HUES64 (cell line): ENCODE measurements around the gene RIN3. TPM values are rescaled to one million over a fixed set of nuclear protein-coding genes. Genes with fewer than 3 reads are reported as not detected.

Experiments
- H3K27ac ChIP-seq: 2 replicates; pipeline ENCODE4 v1.7.0; 2013; ENCODE audit warnings: low read depth, low read length, inconsistent platforms
- H3K27me3 ChIP-seq: 2 replicates; pipeline ENCODE4 v1.6.1; 2013; ENCODE audit warnings: mild to moderate bottlenecking, low read length; ENCODE audit not compliant: insufficient read depth
- H3K36me3 ChIP-seq: 2 replicates; pipeline ENCODE4 v1.6.1; 2013; ENCODE audit warnings: mild to moderate bottlenecking, low read length; ENCODE audit not compliant: insufficient read depth
- H3K4me1 ChIP-seq: 2 replicates; pipeline ENCODE4 v1.6.1; 2013; ENCODE audit warnings: mild to moderate bottlenecking, low read length, moderate library complexity; ENCODE audit not compliant: insufficient read depth
- H3K4me3 ChIP-seq: 2 replicates; pipeline ENCODE4 v1.5.1; 2013; ENCODE audit warnings: mild to moderate bottlenecking, low read length, moderate library complexity
- H3K9ac ChIP-seq: 2 replicates; pipeline ENCODE4 v1.6.1; 2013; ENCODE audit warnings: mild to moderate bottlenecking, low read depth, low read length
- H3K9me3 ChIP-seq: 2 replicates; pipeline ENCODE4 v1.6.1; 2013; ENCODE audit warnings: low read depth, low read length; ENCODE audit not compliant: insufficient read depth
- WGBS: fragments of 150-250, 120-280 bp; methylation state at CpG from one replicate; pipeline ENCODE4 v1.1.7; 2013; ENCODE audit warnings: missing lambda C conversion rate; 5-methylcytosine and 5-hydroxymethylcytosine counted together
- polyA plus RNA-seq, 2 experiments: library from polyadenylated mRNA; stranded (reverse); fragments of 50-300 nt; gene quantifications; one replicate each; pipeline ENCODE4 v1.2.3, GENCODE V29; 2013

Gene RIN3, protein sequence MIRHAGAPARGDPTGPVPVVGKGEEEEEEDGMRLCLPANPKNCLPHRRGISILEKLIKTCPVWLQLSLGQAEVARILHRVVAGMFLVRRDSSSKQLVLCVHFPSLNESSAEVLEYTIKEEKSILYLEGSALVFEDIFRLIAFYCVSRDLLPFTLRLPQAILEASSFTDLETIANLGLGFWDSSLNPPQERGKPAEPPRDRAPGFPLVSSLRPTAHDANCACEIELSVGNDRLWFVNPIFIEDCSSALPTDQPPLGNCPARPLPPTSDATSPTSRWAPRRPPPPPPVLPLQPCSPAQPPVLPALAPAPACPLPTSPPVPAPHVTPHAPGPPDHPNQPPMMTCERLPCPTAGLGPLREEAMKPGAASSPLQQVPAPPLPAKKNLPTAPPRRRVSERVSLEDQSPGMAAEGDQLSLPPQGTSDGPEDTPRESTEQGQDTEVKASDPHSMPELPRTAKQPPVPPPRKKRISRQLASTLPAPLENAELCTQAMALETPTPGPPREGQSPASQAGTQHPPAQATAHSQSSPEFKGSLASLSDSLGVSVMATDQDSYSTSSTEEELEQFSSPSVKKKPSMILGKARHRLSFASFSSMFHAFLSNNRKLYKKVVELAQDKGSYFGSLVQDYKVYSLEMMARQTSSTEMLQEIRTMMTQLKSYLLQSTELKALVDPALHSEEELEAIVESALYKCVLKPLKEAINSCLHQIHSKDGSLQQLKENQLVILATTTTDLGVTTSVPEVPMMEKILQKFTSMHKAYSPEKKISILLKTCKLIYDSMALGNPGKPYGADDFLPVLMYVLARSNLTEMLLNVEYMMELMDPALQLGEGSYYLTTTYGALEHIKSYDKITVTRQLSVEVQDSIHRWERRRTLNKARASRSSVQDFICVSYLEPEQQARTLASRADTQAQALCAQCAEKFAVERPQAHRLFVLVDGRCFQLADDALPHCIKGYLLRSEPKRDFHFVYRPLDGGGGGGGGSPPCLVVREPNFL
- polyA plus RNA-seq (2013, experiment 1 of 2) = 1.7 TPM
- 2.3 TPM for polyA plus RNA-seq (2013, experiment 2 of 2)

DNA sequence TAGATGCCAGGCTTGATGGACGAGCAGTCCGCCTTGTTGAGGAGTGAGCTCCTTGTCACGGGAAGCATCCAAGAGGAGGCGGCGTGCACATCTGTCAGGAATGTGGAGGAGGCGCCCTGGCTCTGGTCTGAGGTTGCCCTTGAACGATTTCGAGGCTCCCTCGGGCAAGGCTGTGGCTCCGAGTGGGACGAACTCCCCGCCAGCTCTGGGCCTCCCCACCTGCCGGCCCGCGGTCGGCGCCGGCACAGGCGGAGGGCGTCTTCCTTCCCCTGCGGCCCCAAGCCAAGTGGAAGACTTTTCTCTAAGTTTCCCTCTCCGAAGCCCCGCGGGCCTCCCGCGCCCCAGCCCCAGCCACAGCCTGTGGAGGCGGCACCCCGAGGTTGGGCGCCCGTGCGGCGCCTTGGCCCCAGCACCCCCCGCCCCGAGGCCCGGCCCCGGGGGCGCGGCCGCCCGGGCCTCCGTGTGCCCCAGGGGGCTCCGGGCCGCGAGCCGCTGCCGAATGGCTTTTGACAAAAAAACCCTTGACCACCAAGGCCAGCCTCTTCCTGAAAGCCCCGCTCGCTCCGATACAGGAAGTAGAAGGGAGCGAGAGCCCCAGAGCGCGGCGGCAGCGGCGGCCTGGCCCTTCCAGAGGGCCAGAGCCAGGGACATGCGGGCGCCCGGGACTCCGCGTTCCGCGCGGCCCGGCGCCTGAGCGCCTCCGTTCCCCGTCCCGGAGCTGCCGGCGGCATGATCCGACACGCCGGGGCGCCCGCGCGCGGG is at the start of gene RIN3:
RIN3 (plus strand) TSS at position 578 of the 762 bp plus-strand sequence; CDS start at position 730, 152 bp downstream.
- H3K27me3 ChIP-seq = peaks cover 46% of the 10 kb centered on the region
- H3K4me3 ChIP-seq = peak within 1 kb of the TSS; percentile 62
- 7% methylated on average over 79 of the region's 79 CpGs for WGBS
- H3K4me1 ChIP-seq = no peaks in the 10 kb centered on the region
- no peaks in the 10 kb centered on the region for H3K9me3 ChIP-seq
- H3K36me3 ChIP-seq = no peaks in the 10 kb centered on the region
- H3K9ac ChIP-seq = peak within 1 kb of the TSS; percentile 57
- H3K27ac ChIP-seq = no peak within 1 kb of the TSS

DNA sequence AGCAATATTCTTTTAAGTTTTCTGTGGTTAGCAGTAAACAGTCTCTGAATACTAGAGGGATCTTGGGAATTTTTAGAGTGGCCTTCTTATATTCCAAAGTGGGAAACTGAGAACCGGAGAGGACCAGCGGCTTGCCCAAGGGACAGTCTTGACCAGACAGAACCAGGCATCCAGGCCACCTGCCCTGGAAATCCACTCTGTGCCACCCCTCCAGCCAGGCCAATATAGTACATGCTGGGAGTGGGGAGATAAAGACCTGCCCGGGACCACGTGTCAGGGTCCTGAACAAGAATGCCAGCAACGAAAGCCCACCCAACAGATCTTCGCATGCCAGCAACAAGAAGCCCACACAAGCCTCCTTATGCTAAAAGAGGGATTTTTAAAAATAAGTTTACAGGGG is 49.4 kb upstream of the RIN3 start:
- no peaks in the 10 kb centered on the region for H3K27me3 ChIP-seq
- H3K4me1 ChIP-seq = no peaks in the 10 kb centered on the region
- over 99% methylated on average over 5 of the region's 6 CpGs for WGBS
- H3K27ac ChIP-seq = no peak overlapping the region
- no peaks in the 10 kb centered on the region; the same call in 1 of the 2 replicates for H3K9me3 ChIP-seq
- H3K36me3 ChIP-seq = no peaks in the 10 kb centered on the region
- H3K4me3 ChIP-seq = no peak overlapping the region
- H3K9ac ChIP-seq = no peak overlapping the region

DNA sequence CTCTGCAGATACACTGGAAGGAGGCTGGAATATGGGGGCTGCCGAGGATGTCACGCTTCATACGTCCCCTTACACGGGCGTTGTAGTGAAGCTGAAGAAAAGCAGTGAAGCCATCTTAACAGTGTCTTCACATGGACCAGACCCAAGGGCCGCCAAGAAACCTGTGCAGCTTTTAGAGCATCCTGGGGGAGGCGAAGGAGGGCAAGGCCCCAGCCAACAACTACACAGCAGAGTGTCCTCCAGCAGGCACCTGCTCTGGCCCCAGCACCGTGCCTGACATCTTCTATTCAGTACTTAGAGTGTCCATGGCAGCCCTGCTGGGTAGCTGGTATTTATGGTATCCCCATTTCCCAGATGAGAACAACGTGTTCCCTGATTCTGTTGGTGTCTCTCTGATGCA is 48.9 kb upstream of the RIN3 start:
- Histone ChIP-seq H3K9ac (no peak overlapping the region), H3K4me1 (no peaks in the 10 kb centered on the region), H3K27ac (no peak overlapping the region), H3K4me3 (no peak overlapping the region), H3K27me3 (no peaks in the 10 kb centered on the region), H3K9me3 (peaks cover 4% of the 10 kb centered on the region; the same call in 1 of the 2 replicates), H3K36me3 (no peaks in the 10 kb centered on the region)
- 90% methylated on average over 9 of the region's 9 CpGs for WGBS

DNA sequence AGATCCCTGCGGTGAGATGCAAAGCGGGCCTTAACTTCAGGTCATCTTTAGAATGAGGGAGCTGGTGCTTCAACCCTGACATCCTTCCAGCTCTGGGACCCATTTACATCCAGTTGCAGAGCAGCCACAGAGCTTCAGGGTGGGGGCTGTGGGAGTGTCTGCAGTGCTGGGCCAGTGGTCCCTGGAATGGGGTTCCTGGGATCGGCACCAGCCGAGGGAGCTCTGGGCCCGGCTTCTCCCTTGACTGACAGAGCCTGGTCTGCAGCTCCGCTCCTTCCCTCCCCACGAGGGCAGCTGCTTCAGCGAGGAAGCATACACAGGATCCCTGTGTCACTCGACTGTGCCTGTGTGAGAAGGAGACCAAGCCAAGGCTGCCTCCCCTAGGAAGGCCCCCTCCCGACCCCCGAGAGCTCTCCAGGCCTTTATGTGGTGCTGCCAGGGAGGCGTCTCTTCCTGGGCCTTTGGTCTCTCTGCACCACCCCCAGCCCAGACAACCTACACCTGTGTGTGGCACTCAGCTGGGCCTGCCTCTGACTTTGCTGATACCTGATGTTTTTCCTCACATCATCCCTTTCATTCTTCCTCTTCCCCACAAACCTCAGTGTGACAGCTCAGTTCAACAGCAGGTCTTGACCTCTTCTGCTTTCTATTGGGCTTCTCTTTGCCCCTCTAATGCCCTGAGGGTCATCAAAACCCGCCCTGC is 48.1 kb upstream of the RIN3 start:
- H3K27ac ChIP-seq = no peak overlapping the region
- 71% methylated on average over 13 of the region's 13 CpGs for WGBS
- H3K4me3 ChIP-seq = no peak overlapping the region
- H3K27me3 ChIP-seq = no peaks in the 10 kb centered on the region
- H3K36me3 ChIP-seq = no peaks in the 10 kb centered on the region
- peaks cover 5% of the 10 kb centered on the region; the same call in 1 of the 2 replicates for H3K9me3 ChIP-seq
- H3K4me1 ChIP-seq = peaks cover 5% of the 10 kb centered on the region
- H3K9ac ChIP-seq = no peak overlapping the region

DNA sequence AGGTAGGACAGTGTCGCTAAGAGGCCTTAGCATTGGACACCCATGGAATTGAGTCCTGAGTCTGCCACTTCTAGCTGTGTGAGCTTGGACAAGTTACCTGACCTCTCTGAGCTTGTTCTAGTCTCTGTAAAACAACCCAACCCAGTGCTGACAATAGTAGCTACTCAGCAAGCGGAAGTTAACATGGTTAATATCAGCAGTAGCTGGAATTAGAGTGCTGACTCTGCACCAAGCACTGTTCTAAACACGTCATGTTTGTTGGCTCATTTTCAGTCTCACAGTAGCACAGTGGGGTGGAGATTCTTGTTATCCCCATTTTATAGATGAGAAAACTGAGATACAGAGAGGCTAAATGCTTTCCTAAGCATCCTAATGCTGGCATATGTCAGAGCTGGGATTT is 47.5 kb upstream of the RIN3 start:
- Histone ChIP-seq H3K27ac (no peak overlapping the region), H3K4me1 (peaks cover 10% of the 10 kb centered on the region), H3K9ac (no peak overlapping the region), H3K9me3 (peaks cover 5% of the 10 kb centered on the region; the same call in 1 of the 2 replicates), H3K36me3 (no peaks in the 10 kb centered on the region), H3K27me3 (no peaks in the 10 kb centered on the region), H3K4me3 (no peak overlapping the region)
- whole genome bisulfite sequencing = 89% methylated on average over 3 of the region's 3 CpGs

DNA sequence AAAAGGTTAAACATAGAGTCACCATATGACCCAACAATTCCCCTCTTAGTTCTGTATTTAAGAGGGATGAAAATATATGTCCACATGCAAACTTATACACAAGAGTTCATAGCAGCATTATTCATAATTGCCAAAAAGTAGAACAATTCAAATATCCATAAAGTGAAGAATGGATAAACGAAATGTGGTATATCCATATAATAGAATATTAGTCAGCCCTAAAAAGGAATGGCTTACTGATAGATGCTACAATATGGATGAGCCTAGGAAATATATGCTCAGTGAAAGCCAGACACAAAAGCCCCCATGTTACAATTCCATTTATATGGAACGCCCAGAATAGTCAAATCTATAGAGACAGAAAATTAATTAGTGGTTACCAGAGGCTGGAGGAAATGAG is 44.1 kb upstream of the RIN3 start:
- no peaks in the 10 kb centered on the region for H3K27me3 ChIP-seq
- H3K9ac ChIP-seq = no peak overlapping the region
- no peaks in the 10 kb centered on the region for H3K36me3 ChIP-seq
- H3K9me3 ChIP-seq = peaks cover 5% of the 10 kb centered on the region; the same call in 1 of the 2 replicates
- WGBS = 100% methylated on average over 1 of the region's 2 CpGs
- H3K4me1 ChIP-seq = peaks cover 20% of the 10 kb centered on the region
- H3K4me3 ChIP-seq = no peak overlapping the region
- H3K27ac ChIP-seq = no peak overlapping the region

DNA sequence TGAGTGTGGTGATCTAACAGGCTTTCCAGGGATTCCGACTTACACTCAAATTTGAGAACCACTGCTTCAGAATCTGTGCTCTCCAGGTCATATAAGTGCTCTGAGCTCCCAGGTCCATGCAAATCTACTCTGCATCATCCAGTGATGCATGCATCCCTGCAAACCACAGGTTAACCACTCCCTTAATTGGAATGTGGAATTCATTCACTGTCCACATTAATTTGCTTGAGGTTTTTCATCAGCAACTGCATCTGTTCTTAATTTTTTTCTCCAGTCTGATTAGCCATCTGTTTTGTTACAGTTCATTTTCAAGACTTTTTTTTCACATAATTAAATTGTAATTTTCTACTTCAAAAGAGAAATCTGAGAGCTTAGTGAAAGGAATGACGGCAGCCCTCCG is 43.4 kb upstream of the RIN3 start:
- no peak overlapping the region for H3K4me3 ChIP-seq
- H3K4me1 ChIP-seq = peaks cover 20% of the 10 kb centered on the region
- no peak overlapping the region for H3K27ac ChIP-seq
- no peaks in the 10 kb centered on the region for H3K36me3 ChIP-seq
- H3K27me3 ChIP-seq = no peaks in the 10 kb centered on the region
- H3K9me3 ChIP-seq = peaks cover 5% of the 10 kb centered on the region; the same call in 1 of the 2 replicates
- WGBS = 97% methylated on average over 1 of the region's 3 CpGs
- no peak overlapping the region for H3K9ac ChIP-seq

DNA sequence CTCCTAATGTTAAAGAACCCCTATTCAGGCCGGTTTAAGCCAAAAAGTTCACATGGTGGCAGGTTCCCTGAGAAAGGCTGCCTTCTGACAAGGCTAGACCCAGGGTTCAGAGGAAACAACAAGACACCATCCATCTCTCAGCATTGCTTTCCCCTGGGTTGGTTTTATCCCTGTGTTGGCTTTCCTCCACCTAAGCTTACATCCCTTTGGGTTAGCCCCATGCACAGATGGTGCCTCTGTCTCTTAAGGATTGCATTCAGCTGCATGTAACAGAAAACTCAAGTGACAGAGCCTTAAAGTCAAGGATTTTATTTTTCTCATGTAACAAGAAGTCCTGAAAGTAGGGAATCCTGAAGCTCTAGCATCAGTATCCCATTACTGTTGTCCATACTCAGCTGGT is 42.8 kb upstream of the RIN3 start:
- H3K27ac ChIP-seq = no peak overlapping the region
- no peaks in the 10 kb centered on the region for H3K36me3 ChIP-seq
- peaks cover 20% of the 10 kb centered on the region for H3K4me1 ChIP-seq
- H3K9ac ChIP-seq = no peak overlapping the region
- H3K27me3 ChIP-seq = no peaks in the 10 kb centered on the region
- H3K4me3 ChIP-seq = no peak overlapping the region
- 88% methylated on average over 1 of the region's 1 CpG for WGBS
- peaks cover 5% of the 10 kb centered on the region; the same call in 1 of the 2 replicates for H3K9me3 ChIP-seq

DNA sequence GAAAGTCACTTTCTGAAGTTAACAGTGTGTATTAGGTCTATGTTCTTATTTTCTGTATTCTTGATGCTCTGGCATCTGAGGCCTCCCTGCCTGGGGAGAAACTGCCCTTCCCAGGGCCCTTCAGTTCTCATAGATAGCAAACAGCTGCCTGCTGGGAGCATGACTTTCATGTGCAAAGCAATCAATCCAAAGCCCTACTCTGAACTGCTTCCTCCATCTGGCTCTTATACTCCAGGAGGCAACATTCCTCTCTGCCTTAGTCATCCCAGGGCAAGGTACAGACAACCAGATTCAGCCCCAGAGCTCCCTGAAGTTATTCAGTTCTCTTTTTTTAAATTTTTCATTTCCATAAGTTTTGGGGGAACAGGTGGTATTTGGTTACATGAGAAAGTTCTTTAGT is 41.7 kb upstream of the RIN3 start:
- no peak overlapping the region; the same call in 1 of the 2 replicates for H3K9ac ChIP-seq
- H3K36me3 ChIP-seq = no peaks in the 10 kb centered on the region
- peak overlapping the region; percentile 61 for H3K27ac ChIP-seq
- peaks cover 5% of the 10 kb centered on the region; the same call in 1 of the 2 replicates for H3K9me3 ChIP-seq
- H3K4me3 ChIP-seq = no peak overlapping the region
- no peaks in the 10 kb centered on the region for H3K27me3 ChIP-seq
- H3K4me1 ChIP-seq = peaks cover 20% of the 10 kb centered on the region

DNA sequence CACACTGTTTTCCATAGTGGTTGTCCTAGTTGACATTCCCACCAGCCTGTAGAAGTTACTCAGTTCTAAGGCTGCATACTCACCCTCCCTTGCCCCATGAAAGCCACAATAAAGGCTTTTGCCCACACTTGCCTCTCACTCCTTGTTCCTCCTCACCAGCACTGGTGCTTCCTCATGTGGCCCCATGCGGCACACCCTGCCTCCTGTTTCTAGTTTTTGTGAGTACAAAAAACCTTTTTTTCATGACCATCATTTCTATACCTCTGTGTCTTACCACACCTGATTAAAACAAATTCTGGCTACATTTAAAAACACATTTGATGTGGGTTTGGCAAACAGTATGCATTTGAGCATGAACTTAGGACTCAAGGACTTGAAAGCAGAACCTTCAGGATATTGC is 40.7 kb upstream of the RIN3 start:
- WGBS = 95% methylated on average over 1 of the region's 1 CpG
- peaks cover 20% of the 10 kb centered on the region for H3K4me1 ChIP-seq
- H3K36me3 ChIP-seq = no peaks in the 10 kb centered on the region
- H3K4me3 ChIP-seq = no peak overlapping the region
- H3K27me3 ChIP-seq = no peaks in the 10 kb centered on the region
- H3K27ac ChIP-seq = no peak overlapping the region
- no peak overlapping the region for H3K9ac ChIP-seq
- H3K9me3 ChIP-seq = peaks cover 5% of the 10 kb centered on the region; the same call in 1 of the 2 replicates
